Stimulated activated CD4-positive, alpha-beta T cell treated with anti-CD3 and anti-CD28 coated beads, Interleukin-4, amount 100 ng/mL, for 1 hour (primary cell): Measurements from ENCODE around the gene STX1A.
A peak's percentile ranks its signal among the peaks of the same experiment; 100 is the strongest.

Experiments
- DNase-seq: peaks from one replicate; pipeline ENCODE4 v3.0.0-alpha.2; 2020

The STX1A gene

DNA sequence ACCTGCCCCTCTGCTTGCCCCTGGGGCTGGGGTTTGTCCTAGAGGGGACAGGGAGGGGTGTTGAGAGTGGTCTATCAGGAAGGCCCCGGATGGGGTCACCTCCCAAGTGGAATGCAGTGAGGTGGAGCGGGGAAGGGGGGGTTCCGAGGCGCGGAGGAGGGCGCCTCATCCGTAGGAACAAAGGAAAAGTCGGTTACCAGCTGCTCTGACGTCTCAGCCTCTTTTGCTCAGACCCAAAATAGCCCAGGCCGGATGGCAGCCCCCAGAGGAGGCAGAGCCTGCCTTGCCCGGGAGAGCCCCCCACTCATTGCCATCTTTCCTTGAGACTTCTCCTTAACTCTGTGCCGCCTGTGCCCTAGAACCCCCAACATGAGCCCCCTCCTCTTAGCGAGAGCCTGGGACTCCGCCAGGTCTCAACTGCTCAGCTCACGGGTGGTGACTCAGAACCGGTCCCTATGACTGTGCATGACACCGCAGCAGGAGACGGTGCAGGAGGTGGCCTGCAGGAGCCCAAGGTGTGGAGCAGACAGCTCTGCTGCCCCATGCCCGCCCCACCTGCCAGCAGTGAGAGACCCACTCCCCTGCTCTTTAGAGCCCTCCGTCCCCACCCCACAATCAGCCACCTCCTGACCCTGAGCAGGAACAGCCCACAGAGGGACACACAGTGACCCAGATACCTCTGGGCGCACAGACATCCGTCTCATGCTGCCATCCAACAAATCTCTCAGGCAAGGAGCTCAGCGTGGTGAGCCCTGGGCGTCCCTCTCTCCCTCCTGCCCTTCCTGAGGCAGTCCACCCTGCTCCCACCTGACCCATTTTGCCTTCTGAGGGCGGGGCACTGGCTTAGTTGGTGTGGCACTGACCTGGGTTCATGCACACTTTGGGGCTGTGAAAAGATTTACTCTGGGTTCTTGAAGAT, 13.1 kb downstream of the STX1A start:
- peak; percentile 47 for DNase-seq

- DNase-seq: no peak
These were observed 13.9 kb downstream of the STX1A start for GRCh38 chr7:73705551-73705920.

DNA sequence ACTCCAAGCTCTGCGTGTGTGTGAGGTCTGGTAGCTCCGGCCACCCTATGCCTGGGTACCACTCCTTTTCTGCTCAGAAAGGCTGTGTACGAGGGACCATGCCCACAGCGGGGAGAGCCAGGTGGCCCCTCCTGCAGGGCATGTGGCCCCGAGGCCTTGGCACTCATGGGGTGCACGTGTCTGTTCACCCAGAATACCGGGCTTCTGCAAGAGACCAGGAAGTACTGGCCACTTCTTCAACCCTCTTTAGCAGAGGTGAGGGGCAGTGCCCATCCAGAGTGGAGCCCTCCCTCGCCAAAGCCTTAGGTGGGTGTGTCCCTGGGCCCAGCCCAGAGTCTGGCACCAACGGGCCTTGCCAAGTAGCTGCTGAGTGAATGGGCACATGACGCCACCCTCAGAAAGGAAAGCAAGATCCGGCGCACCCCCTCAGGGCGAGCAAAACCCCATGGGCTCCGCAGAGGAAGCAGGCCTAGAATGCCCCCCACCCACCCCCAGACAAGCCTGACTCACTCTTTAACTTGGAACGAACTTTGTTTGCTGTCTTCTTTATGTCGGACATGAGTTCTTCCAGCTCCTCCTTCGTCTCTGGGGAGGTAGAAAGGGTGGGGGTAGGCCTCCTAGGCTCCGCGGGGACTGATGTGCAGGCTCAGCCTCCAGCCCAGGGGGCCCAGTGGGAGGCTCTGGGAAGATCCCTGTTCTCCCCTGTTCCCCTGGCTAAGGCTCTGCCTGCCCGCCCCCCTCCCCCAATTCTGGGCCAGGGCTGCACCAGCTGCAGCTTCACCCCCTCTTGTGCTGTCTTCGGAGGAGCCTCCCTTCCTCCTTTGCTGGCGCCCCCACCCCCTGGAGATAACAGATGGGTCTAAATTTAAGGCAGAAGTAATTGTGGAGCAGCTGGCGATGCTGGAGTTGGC, 14.6 kb downstream of the STX1A start:
- no peak for DNase-seq

DNA sequence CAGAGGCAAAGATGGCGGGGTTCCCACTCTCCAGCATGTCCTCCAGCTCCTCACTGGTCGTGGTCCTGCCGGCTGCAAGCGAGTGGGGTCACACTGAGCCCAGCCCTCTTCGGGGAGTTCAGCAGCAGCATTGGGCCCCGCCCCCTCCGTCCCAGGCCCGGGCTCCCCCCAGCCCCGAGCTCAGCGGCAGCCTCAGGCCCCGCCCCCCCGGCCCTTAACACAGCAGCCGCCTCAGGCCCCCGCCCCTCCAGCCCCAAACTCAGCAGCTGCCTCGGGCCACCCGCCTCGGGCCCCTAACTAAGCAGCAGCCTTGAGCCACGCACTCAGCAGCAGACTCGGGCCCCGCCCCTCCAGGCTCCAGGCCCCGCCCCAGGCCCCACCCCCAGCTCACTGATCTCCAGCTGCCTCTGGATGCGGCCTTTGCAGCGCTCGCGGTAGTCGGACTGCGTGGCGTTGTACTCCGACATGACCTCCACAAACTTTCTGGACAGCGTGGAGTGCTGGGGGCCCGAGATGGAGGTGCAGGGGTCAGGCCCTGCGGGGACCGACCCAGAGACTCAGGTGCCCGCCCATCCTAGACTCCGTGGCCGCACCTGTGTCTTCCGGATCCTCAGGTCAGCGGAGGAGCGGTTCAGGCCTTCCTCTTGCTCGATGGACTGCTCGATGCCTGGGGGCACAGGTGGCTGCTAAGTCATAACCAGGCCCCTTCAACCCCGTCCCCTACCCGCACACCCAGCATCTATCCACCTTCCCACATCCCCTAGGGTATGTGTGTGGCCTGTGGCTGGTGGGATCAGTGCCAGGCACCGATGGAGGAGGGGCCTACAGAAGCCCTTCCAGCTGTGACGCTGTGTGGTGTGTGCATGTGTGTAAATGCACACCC, 15.5 kb downstream of the STX1A start:
- DNase-seq: peak; percentile 50

DNA sequence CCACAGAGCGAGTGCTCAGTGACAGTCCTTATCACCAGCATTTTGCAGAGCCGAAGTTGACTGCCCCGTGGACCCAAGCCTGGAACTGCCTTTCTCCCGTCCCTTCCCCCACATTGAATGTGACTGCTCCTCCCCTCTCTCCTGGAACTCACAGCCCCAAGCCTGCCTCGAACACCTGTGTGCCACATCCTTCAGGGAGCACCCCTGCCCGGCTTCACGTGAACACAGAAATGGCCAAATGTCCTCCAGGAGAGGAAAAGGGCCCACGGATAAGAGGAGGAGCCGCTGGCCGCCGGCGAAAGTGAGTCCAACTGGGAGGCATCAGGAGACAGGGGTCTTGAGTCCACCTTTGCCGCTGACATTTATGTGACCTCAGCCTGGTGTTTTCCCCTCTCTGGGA, 16.2 kb downstream of the STX1A start:
- DNase-seq: no peak

- DNase-seq: no peak
These were observed 16.8 kb downstream of the STX1A start for GRCh38 chr7:73702665-73703064.

DNA sequence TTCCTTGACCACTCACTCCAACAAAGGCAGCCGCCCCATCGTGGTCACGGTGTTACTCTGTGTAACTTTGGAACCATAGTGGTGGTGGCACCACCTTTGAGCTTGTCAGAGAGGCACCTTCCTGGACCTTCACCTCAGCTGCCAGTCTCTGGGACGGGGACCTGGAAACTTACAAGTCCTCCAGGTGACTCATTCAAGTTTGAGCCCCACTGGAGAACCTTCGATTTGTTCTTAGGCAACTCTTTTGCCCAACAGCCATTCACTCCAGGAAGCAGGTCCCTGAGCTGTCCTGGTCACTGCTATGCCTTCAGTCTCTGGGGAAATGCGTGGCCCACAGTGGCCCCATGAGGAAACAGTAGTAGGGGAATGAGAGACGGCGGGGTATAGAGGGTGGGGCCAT, 17.2 kb downstream of the STX1A start:
- DNase-seq: no peak

DNA sequence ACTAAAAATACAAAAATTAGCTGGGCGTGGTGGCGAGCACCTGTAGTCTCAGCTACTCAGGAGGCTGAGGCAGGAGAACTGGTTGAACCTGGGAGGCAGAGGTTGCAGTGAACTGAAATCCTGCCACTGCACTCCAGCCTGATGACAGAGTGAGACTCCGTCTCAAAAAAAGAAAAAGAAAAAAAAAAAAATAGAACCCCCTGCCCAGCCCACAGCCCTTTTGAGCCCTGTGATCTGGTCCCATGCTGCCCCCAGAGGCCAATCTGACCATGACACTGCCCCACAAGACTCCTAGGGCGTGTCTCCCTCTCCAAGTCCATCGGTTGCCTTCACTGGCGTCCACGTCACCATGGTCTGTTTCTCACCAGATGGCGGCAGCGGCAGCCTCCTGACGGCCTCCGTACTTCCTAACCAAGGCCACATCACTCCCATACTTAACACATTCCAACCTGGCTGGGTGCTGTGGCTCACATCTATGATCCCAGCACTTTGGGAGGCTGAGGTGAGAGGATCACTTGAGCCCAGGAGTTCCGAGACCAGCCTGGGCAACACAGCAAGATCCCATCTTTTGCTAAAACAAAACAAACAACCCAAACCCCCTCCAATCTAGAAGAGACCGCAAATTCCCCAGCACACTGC, 18.0 kb downstream of the STX1A start:
- DNase-seq: peak; percentile 34

- DNase-seq: no peak
These were observed 18.8 kb downstream of the STX1A start for GRCh38 chr7:73700581-73701134.

GRCh38 chr7:73700069-73700423, 19.4 kb downstream of the STX1A start:
- no peak for DNase-seq

GRCh38 chr7:73699370-73700068, 19.9 kb downstream of the STX1A start:
- no peak for DNase-seq

DNA sequence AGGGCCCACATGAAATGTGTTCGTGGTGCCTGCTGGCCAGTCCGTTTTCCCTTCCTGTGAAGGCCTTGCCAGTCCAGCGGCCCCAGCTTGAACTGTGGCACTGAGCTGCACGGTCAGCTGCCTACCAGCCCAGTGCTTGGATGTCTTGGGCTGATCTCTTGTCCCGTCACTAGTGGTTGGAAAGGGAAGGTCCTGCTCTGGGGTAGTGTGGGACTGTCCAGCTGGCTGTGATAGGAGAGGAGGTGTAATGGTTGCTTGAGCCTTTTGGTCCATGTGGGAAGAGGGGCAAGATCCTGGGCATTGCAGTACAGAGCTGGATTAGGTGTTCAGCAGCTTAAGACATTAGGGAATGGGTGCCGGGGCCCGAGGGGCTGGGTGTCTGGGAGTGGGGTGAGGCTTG, 21.1 kb downstream of the STX1A start:
- DNase-seq: no peak

DNA sequence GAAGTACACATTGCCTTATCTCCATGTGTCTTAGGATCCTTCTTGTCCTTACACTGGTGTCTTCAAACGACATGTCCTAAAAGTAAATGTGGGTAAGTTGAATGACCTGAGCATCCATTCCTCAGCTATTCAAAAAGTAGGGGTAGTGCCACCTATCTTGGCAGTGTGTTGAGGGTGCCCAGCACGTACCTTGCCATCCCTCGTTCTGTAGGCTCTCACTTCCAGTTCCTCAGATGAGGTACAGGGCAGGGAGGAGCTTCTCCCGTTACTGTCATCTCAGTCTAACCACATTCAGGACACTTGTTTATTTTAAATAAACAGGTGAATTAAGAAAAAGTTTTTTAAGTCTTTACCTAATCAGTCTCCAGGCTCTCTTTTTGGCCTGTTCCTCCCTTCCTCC, 23.1 kb downstream of the STX1A start:
- no peak for DNase-seq

- no peak for DNase-seq
These were observed 28.8 kb downstream of the STX1A start for GRCh38 chr7:73690646-73691045.

GRCh38 chr7:73688288-73688687, 31.2 kb downstream of the STX1A start:
- DNase-seq: no peak

DNA sequence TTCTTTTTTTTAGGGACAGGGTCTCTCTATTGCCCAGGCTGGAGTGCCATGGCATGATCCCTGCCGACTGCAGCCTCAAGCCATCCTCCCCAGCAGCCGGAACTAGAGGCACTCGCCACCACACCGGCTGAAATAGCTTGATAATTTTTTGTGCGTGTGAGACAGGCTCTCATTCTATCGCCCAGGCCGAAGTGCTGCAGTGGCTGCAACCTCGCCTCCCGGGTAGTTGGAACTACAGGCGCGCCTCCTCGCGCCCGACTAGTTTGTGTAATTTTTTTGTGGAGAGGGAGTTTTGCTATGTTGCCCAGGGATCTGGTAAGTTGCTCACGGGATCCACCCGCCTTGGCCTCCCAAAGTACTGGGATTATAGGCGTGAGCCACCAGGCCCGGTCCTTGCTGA, 34.2 kb downstream of the STX1A start:
- no peak for DNase-seq

DNA sequence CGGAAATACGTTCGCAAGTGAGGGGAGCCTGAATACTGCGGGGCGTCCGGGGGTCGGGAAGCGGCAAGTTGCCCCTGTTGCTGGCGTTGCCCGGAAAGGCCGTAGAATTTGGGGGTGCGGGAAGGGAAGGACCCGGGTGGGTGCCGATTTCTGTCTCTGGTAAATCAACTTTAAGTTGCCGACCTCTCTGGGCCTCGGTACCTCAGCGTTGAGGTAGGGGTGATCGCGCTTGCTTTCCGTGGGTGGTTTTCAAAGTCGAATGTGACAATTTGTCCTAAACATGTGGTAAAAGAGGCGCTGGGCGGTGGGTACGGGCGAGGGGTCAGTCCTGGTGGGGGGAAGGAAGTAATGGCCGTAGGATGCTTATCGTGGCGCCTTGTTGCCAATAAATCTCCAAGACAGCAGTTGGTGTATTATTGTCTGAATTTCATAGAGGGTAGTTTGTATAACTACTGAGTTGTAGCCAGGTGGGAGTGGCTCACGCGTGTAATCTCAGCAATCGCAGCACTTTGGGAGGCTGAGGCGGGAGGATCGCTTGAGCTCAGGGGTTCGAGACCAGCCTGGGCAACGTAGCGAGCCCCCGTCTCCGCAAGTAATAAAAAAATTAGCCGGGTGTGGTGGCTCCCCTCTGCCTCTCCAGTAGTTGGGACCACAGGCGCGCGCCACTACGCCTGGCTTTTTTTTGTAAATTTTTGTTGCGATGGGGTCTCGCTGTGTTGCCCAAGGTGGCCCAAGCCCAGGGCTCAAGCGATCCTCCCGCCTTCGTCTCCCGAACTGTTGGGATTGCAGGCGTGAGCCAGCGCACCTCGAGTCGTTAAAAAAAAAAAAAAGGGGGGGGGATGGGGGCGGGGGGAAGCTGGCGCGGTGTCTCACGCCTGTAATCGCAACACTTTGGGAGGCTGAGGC, 35.4 kb downstream of the STX1A start:
- no peak for DNase-seq

DNA sequence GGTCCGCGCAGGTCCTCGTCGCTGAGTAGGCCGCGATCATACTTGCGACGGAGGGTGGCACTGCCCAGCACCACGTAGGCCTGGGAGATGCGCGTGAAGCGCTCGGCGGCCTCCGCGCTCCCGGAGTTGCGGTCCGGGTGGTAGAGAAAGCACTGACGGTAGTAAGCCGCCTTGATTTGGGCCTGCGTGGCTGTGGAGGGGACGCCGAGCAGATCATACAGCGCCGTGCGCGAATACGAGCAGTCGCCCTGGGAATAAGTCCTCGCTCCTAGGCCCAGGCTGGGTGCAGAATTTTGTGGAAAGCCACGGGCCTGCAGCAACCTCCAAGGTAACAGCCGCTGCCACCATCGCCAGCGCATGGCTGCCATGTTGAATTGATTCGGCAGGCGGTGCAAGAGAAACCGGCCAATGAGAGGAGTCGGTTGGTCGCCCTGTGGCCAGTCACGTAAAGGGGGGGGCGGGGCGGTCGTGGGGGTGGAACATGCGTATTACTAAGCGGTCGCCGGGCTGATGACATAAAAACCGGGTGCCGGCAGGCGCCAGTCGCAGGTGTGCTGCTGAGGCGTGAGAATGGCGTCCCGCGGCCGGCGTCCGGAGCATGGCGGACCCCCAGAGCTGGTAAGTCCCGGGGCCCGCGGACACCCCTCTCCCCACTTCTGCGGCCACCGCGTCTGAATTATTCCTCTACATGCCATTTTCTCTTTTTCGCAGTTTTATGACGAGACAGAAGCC, 36.2 kb downstream of the STX1A start, which contains the start of the genes BUD23 and DNAJC30:
BUD23 (plus strand) TSS at position 542 of the 732 bp plus-strand sequence; CDS start at position 571, 29 bp downstream.
DNAJC30 (minus strand) TSS at position 398 of the 732 bp plus-strand sequence; CDS start at position 368, 30 bp downstream.
- peak; percentile 97 for DNase-seq

DNA sequence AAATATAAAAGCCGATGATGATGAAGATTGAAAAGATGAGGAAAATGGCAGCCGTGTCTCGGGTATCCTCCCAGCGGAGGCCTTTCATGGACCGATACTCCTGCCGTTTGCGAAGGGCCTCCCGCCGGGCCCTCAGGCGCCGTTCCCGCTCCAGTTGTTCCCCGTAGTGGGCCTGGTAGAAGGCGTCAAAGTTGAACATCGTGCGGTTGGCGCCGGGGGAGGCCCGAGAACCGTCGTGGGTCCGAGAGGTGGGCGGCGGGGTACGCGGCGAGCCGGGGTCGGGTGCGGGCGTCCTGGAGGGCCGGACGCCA, 36.8 kb downstream of the STX1A start:
- no peak for DNase-seq

DNA sequence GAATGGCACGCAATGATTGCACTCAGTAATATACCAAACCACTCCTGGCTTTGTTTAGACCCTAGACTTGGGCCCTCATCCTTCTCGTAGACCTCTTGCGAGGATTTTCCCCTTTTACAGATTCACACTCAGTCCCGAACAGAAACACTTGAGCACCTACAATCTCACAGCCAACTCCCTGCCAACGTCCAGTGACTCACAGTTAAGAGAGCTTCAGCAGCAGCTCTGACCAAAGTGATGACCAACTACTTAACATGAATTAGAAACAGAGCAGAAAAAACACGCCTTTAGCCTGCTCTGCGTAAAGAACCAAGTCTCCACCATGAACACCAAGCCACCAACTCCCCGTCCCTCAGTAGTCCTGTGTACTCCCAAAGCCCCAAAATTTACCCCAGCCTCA, 38.4 kb downstream of the STX1A start:
- DNase-seq: no peak
